Aorta (tissue), 5 donors: ENCODE data around the gene C4orf17. TPM values are rescaled to one million over a fixed set of nuclear protein-coding genes. Genes with fewer than 3 reads are reported as not detected.
A peak's percentile ranks its signal among the peaks of the same experiment; 100 is the strongest.

ENCODE experiments used
- ATAC-seq: fragments of 200-7000 bp; cut with Tn5 transposase; one replicate; pipeline ENCODE4 v1.9.1; 2022; ENCODE audit warnings: moderate library complexity; ENCODE audit not compliant: low FRiP score
- DNase-seq, 2 donors: peaks; one replicate each; pipeline ENCODE4 v3.0.0-alpha.2; 2020
- H3K27ac ChIP-seq, 2 donors: one replicate each; pipeline ENCODE4 v1.5.1; 2013; ENCODE audit warnings: low read length in 2 of 2, mild to moderate bottlenecking in 2 of 2, moderate library complexity in 2 of 2, control low read depth in 1 of 2, inconsistent platforms in 1 of 2, low read depth in 1 of 2
- H3K27me3 ChIP-seq, 2 donors: one replicate each; pipeline ENCODE4 v1.6.1; 2013; ENCODE audit warnings: control low read depth in 1 of 2, low read length in 1 of 2, mild to moderate bottlenecking in 1 of 2, moderate library complexity in 1 of 2; ENCODE audit not compliant: insufficient read depth in 2 of 2, control insufficient read depth in 1 of 2
- H3K36me3 ChIP-seq, 2 donors: one replicate each; pipeline ENCODE4 v1.6.1; 2013; ENCODE audit warnings: control low read depth in 1 of 2, low read length in 1 of 2, mild to moderate bottlenecking in 1 of 2; ENCODE audit not compliant: insufficient read depth in 2 of 2, control insufficient read depth in 1 of 2
- H3K4me1 ChIP-seq, 2 donors: one replicate each; pipeline ENCODE4 v1.6.1; 2013; ENCODE audit warnings: low read length in 2 of 2, control low read depth in 1 of 2, mild to moderate bottlenecking in 1 of 2, moderate library complexity in 1 of 2; ENCODE audit not compliant: insufficient read depth in 2 of 2, control insufficient read depth in 1 of 2
- H3K4me3 ChIP-seq, 2 donors: one replicate each; pipeline ENCODE4 v1.5.1; 2013; ENCODE audit warnings: low read length in 2 of 2, control low read depth in 1 of 2, mild to moderate bottlenecking in 1 of 2
- H3K9me3 ChIP-seq: one replicate; pipeline ENCODE4 v1.6.1; 2013; ENCODE audit warnings: mild to moderate bottlenecking, low read length; ENCODE audit not compliant: control insufficient read depth
- WGBS, 2 donors: extraction: QIAGEN DNeasy Blood & Tissue Kit; methylation state at CpG; one replicate each; pipeline ENCODE4 v1.1.7; 2013; 5-methylcytosine and 5-hydroxymethylcytosine counted together
- intact Hi-C, 2 donors: fragments of 100-400 bp; cut with DNase I; formaldehyde crosslinking; loops; one replicate each; pipeline versions ENCODE4 v1.14.2 to v1.15.0; 2022
- polyA plus RNA-seq, 2 donors: library from polyadenylated mRNA; stranded (reverse); fragments of 200-250 nt; gene quantifications; one replicate each; pipeline ENCODE4 v1.2.3, GENCODE V29; 2013
- total RNA-seq, 2 donors: library from RNA; stranded (reverse); fragmentation: NEBNext Ultra II Directional; extraction: Animal tissue kit (Norgen Biotek cat#: 25700); gene quantifications; one replicate each; pipeline ENCODE4 v1.2.1, GENCODE V29; 2021
- donor health status: healthy with polysubstance abuse.
- donor health status: Bipolar disorder and iron deficiency.
- donor health status: DM: no; HTN: no; CAD: no.
- donor health status: DM: no; HTN: no; CAD: no.
- donor health status: DM: yes; HTN: yes; CAD: no.

The C4orf17 gene
- total and polyA plus RNA-seq, 4 donors: not detected

DNA sequence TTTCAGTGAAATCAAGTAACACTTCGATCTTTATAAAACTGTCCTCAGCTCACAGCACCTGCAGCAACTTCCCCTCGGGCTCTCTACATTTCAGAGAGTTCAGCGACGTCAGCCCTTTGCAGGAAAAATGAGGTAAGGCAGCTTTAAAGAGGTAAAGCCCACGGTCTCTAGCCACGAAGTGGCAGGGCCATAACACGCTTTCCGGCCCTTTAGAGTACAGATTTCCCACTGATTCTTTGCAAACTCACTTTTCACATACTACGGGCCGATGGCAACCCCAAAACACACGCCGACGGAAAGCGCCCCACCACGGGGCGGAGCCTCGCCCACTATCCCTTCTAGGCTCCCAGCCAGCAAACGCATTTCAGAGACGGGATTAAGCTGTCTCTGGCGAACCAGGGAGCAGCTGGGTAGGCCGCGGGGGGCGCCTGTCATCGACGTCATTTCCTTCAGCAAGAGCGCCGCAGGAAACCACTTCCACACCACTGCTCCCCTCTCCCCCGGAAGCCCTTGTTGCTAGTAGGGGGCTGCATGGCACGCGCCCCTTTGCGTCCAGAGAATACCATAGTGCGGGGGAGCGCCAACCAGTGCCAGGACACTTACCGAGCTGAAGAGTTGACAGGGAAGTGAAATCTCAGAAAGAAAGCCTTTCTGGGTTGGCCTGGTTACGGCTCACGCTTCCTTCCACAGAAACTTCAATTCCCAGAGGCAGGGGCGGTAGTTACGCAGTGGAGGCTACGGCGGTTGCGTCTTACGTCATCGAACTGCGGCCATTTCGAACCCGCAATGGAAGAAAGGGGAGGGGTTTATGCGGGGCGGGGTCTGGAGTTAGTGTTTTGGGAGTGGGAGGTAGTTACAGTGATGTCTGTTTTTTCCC, 52.7 kb downstream of the C4orf17 start, which contains the start of gene TRMT10A:
Gene TRMT10A (minus strand): TSS at position 730 of the 877 bp plus-strand sequence. CDS start 4,701 bp downstream, outside the sequence.
- H3K36me3 ChIP-seq: no peaks in the 10 kb centered on the region
- peak within 1 kb of the TSS; percentile 66 to 75 for H3K4me3 ChIP-seq
- H3K9me3 ChIP-seq: no peaks in the 10 kb centered on the region
- peak; percentile 99 for ATAC-seq
- peaks cover 0 to 3% of the 10 kb centered on the region in 2 donors for H3K4me1 ChIP-seq
- intact Hi-C loops: loop anchor here (2.0 to 5.0 kb wide), 6 partner anchors 94 to 383 kb away; partner anchors contain the start of genes C4orf54 (in 1 of the 2), DNAJB14 (in 1 of the 2) and LAMTOR3 (in 1 of the 2)
- H3K27ac ChIP-seq: peak within 1 kb of the TSS; percentile 36 to 97
- DNase-seq: peak; percentile 99
- 0% methylated on average over 48 of the region's 48 CpGs for WGBS, 2 donors
- H3K27me3 ChIP-seq: no peaks in the 10 kb centered on the region

DNA sequence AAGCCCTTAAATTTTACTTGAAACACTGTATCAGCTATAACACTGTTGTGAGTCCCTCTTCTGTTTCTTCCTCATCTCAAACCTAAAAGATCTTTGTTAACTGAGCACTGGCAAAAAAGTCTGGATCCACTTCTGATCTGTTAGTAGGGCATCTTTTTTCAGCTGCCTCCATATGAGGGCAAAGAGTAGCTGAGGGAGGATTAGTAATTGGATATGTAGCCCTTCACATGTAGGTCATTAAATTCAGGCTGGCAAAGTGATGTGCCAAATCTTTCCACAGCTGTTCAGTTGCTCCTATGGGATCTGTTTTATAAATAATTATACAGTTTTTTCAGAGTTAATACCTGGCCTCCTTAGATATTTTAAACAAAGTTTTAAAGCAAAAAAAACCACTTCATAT, 54.1 kb downstream of the C4orf17 start:
- H3K4me3 ChIP-seq: no peak overlapping the region
- intact Hi-C loops: loop anchor here (5.0 kb wide), 6 partner anchors 92 to 327 kb away; partner anchors contain the start of genes C4orf54 (in 1 of the 2) and LAMTOR3 (in 1 of the 2)
- no peaks in the 10 kb centered on the region for H3K36me3 ChIP-seq
- DNase-seq: no peak
- H3K4me1 ChIP-seq: peaks cover 0 to 3% of the 10 kb centered on the region in 2 donors
- H3K27ac ChIP-seq: no peak overlapping the region
- no peaks in the 10 kb centered on the region for H3K27me3 ChIP-seq
- no peaks in the 10 kb centered on the region for H3K9me3 ChIP-seq
- no peak for ATAC-seq

GRCh38 chr4:99571883-99572282, 61.1 kb downstream of the C4orf17 start:
- DNase-seq (no peak), ATAC-seq (no peak)
- 52 to 58% methylated on average over 1 of the region's 1 CpG for WGBS, 2 donors
- H3K9me3 ChIP-seq: no peaks in the 10 kb centered on the region
- H3K27ac ChIP-seq: no peak overlapping the region
- no peaks in the 10 kb centered on the region for H3K36me3 ChIP-seq
- H3K4me3 ChIP-seq: no peak overlapping the region
- peaks cover 0 to 2% of the 10 kb centered on the region in 2 donors for H3K4me1 ChIP-seq
- H3K27me3 ChIP-seq: no peaks in the 10 kb centered on the region
- intact Hi-C loops: no loop called here

DNA sequence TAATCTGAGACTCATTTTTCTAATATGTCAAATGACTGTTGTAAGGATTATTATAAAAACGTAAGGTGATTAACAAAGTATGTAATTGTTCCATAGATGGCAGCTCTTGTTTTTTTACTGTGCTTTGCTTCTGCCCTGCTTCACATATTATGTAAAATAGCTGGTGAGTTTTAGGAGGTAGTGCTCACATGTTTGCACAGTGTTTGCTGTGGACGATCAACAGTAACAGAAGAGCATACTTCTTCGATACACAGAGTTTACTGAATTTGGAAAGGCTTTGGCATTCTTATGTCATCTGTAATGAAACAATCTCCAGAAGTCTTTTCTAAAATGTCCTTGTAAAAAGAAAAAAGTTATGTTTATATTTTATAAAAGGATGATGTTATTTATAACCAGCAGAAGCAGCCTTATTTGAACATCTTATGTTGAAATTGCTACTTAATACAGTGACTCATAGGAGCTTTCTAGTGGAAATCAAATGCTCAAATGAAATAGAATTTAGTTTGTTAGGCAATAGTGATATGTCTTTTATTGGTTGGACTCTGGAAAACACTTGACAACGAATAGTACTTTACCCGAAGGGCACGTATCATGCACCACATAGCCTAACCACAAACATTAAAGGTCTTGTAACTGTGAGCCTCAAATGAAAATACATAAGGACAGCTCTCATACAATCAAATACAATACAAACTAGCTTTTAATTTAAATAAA, 61.9 kb downstream of the C4orf17 start:
- ATAC-seq (no peak), DNase-seq (no peak)
- Histone ChIP-seq H3K4me1 (peaks cover 0 to 2% of the 10 kb centered on the region in 2 donors), H3K36me3 (no peaks in the 10 kb centered on the region), H3K27ac (no peak overlapping the region), H3K4me3 (peak overlapping the region in 1 of 2 donors; percentile 64), H3K9me3 (no peaks in the 10 kb centered on the region), H3K27me3 (no peaks in the 10 kb centered on the region)
- intact Hi-C loops: no loop called here
- WGBS, 2 donors: 22 to 30% methylated on average over 6 of the region's 6 CpGs

- Histone ChIP-seq H3K27me3 (no peaks in the 10 kb centered on the region), H3K9me3 (no peaks in the 10 kb centered on the region), H3K27ac (no peak overlapping the region), H3K36me3 (no peaks in the 10 kb centered on the region), H3K4me1 (peaks cover 0 to 2% of the 10 kb centered on the region in 2 donors), H3K4me3 (no peak overlapping the region)
- intact Hi-C loops: no loop called here
- DNase-seq: no peak
- ATAC-seq: no peak
- 91 to 96% methylated on average over 1 of the region's 1 CpG for WGBS, 2 donors
Measured at GRCh38 chr4:99573735-99574368, 63.0 kb downstream of the C4orf17 start.

DNA sequence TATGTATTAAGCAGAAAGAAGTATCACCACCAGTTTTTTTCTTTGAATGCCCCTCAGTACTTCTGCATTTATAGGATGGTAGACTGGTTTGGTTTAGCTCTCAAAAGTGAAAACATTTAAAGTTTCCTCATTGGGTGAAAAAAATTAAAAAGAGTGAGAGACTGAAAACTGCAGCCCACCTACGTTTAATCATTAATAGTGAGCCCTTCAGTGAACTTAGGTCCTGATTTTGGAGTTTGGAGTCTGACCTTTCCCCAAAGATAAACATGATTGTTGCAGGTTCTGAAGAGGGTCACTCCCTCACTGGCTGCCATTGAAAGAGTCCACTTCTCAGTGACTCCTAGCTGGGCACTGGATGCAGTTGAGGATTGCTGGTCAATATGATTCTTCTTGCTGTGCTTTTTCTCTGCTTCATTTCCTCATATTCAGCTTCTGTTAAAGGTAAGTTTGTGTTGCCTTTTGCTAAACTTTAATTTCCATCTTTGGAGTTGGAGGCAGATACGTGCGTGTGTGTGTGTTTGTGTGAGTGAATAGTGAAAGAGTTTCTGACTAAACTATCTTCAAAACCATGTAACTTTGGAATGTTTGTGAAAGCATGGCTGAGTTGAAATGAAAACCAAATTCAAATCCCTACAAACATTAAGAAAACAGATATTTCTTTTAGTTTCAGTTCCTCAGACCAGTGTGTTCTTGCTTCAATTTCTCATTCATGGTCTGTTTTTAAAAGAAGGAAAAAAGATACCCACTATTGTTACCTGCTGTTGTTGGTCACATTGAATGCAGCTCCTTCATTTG, 63.9 kb downstream of the C4orf17 start, which contains the start of gene MTTP:
Gene MTTP (plus strand): TSS at position 295 of the 795 bp plus-strand sequence. CDS start 86 bp downstream, at position 381.
- Histone ChIP-seq H3K27ac (peak within 1 kb of the TSS in 1 of 2 donors; percentile 82), H3K4me3 (peak within 1 kb of the TSS; percentile 14 to 48), H3K4me1 (peaks cover 0 to 2% of the 10 kb centered on the region in 2 donors), H3K27me3 (no peaks in the 10 kb centered on the region), H3K36me3 (no peaks in the 10 kb centered on the region), H3K9me3 (no peaks in the 10 kb centered on the region)
- DNase-seq: no peak
- intact Hi-C loops: no loop called here
- 28 to 31% methylated on average over 3 of the region's 3 CpGs for WGBS, 2 donors
- no peak for ATAC-seq

DNA sequence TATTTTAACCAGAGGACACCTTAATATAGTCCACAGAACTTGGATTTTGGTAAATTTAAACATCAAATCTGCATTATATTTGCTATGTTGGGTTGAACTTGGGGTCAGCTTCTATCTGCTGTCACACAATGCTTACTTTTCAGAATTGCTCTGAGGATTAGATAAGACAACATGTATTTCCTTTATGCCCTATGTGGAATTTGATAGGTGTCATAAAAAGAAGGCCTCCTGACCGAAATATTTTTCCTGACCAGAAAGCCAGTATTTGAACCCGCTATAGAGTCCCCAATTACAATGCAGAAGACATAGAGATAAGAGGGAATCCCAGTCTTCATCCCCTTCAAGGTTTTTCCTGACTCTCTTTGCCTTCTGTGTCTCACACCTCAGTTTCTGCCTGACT, 67.9 kb downstream of the C4orf17 start:
- Histone ChIP-seq H3K27me3 (no peaks in the 10 kb centered on the region), H3K9me3 (no peaks in the 10 kb centered on the region), H3K27ac (no peak overlapping the region), H3K36me3 (no peaks in the 10 kb centered on the region), H3K4me1 (no peaks in the 10 kb centered on the region), H3K4me3 (no peak overlapping the region)
- no peak for DNase-seq
- intact Hi-C loops: no loop called here
- WGBS, 2 donors: 93 to 98% methylated on average over 2 of the region's 2 CpGs
- ATAC-seq: no peak

DNA sequence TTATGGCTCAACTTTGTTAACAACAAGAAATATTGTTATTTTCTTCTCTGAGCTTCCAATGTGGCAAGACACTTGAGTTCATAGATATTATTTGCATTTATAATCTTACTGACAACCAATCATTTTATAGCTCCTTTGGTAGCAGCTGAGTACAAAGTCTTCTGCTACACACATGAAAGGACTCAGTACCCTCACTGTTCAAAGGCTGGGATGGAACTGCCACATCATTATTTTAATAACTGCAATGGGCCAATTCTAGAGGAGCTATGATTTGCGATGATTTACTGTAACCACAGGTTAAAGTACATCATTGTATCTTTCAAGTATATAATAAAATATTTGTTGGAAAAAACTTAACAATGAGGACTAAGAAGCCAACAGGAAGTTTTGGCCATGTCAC, 74.7 kb downstream of the C4orf17 start:
- intact Hi-C loops: no loop called here
- 98 to 99% methylated on average over 1 of the region's 1 CpG for WGBS, 2 donors
- no peaks in the 10 kb centered on the region for H3K4me1 ChIP-seq
- no peaks in the 10 kb centered on the region for H3K9me3 ChIP-seq
- H3K36me3 ChIP-seq: no peaks in the 10 kb centered on the region
- H3K4me3 ChIP-seq: no peak overlapping the region
- H3K27ac ChIP-seq: no peak overlapping the region
- no peaks in the 10 kb centered on the region for H3K27me3 ChIP-seq
- ATAC-seq (no peak), DNase-seq (no peak)
